Stimulated activated CD4-positive, alpha-beta T cell treated with anti-CD3 and anti-CD28 coated beads, TNF-alpha, amount 100 ng/mL, for 24 hours (primary cell): ENCODE measurements around the gene HACD3.
"Not testable (repeated sequence)": the region's sequence is repeated elsewhere in the genome, so short reads cannot be mapped to it uniquely, and the experiment has no call there.

Experiments
- DNase-seq, 3 experiments: peaks; one replicate each; pipeline ENCODE4 v3.0.0-alpha.2; 2020; ENCODE audit warnings: low read depth in 3 of 3

HACD3 gene

GRCh38 chr15:65549288-65549687 is 19.0 kb downstream of the HACD3 start:
- DNase-seq = not testable (repeated sequence)

GRCh38 chr15:65550681-65551098 is 20.4 kb downstream of the HACD3 start:
- DNase-seq = no peak

DNA sequence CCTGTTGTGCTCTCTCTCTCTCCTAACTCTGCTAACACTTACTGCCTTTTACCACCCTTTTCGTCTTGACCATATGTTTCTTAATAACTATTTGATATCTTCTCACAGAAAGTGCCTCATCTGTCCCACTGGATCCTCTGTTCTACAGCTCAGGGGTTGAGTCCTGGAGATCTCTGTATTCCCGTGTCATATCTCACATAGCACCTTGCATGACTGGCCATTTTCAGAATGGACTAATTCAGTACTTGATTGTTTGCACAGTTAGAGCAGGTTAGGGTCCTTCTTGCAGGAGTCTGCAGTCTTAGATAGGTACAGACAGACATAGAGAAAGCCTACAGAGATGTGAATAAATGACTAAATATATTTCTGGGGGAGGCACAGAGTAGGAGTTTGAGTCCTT is 20.9 kb downstream of the HACD3 start:
- DNase-seq = no peak

- DNase-seq = not testable (repeated sequence)
Observed at GRCh38 chr15:65552851-65553250, 22.6 kb downstream of the HACD3 start.

GRCh38 chr15:65553691-65554090 is 23.4 kb downstream of the HACD3 start:
- DNase-seq = no peak

- no peak for DNase-seq
Observed at GRCh38 chr15:65556622-65557021, 26.4 kb downstream of the HACD3 start.

DNA sequence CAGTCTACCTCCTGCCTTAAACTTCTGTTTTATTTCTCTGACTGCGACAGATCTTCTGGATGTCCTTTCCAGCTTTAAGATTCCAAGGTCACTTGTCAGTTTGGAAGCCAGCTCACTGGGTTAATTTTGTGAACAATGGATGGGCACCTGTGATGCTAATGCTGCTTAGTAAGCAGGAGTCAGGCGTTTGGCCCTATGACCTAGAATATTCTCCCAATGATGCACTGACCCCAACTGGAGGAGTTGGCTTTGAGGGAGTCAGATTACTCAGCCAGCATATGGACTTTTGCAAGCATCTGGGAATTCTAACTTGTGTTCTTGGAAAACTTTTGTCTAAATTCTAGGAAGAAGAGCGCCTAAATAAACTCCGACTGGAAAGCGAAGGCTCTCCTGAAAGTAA is 28.1 kb downstream of the HACD3 start:
- no peak for DNase-seq

- no peak for DNase-seq
Observed at GRCh38 chr15:65558997-65559760, 28.9 kb downstream of the HACD3 start.

- no peak for DNase-seq
Observed at GRCh38 chr15:65559941-65560340, 29.7 kb downstream of the HACD3 start.

- no peak for DNase-seq
Observed at GRCh38 chr15:65561934-65562333, 31.7 kb downstream of the HACD3 start.

- DNase-seq = no peak
Observed at GRCh38 chr15:65569728-65570127, 39.5 kb downstream of the HACD3 start.

DNA sequence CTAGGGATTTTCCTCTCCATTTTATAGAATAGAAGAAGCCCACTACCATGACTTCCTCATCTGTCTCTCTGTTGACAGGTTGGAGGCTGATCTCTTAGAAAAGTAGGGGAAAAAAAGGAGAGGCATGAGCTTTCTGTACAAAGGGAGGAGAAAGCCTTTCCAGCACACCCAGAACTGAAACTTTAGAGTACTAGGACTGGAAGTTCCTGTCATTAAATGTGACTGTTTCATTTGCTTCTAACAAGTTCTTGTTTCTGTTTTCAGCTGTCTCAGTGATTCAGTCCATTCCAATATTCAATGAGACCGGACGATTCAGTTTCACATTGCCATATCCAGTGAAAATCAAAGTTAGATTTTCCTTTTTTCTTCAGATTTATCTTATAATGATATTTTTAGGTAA is 41.7 kb downstream of the HACD3 start:
- DNase-seq = no peak

DNA sequence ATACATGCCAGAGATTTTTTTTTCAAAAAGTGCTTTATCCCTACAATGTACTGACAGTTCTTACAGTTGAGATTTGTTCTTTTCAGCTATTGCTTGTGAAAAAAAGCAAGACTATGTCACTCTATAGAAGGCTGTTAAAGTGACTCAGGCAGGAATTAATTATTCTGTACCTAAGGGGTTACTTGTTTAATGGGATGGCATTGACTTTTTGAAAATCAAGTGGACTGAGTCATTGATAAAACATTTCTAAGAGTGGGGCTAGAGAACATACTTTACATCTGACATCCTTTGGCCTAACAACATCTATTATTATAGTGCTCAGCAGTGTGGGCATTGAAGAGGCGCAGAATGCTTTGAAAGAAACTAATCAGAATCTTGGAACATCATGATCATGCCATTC is 46.4 kb downstream of the HACD3 start:
- DNase-seq = no peak

DNA sequence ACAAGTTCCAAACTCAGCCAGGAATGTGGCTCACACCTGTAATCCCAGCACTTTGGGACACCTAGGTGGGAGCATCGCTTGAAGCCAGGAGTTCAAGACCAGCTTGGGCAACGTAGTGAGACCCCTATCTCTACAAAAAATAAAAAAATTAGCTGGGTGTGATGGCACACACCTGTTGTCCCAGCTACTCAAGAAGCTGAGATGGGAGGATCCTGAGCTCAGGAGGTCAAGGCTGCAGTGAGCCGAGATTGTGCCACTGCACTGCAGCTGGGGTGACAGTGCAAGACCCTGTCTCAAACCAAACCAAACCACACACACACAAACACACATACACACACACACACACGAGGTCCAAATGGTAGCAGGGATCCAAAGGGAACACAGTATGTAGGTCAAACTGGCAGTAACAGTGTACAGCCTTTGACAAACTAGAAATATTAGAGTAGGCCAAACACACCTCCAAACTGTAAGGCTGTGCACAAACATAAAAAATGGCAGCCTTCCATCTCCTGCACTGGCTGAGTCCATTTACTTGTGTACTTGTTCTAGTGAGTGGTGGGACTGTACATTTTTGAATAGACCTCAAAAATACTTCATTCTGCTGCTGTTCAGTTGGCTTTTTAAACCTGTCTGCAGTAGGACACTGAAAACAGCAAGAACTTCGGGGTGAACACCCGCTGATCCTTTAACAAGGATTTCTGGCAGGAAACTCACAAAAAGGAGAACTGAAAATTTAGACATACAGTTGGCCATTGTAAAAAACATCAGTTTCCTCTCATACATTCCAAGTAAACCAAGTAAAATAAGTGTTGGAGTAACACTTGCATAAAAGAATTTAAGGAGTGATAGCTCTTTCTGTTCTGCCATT is 47.1 kb downstream of the HACD3 start:
- no peak for DNase-seq

DNA sequence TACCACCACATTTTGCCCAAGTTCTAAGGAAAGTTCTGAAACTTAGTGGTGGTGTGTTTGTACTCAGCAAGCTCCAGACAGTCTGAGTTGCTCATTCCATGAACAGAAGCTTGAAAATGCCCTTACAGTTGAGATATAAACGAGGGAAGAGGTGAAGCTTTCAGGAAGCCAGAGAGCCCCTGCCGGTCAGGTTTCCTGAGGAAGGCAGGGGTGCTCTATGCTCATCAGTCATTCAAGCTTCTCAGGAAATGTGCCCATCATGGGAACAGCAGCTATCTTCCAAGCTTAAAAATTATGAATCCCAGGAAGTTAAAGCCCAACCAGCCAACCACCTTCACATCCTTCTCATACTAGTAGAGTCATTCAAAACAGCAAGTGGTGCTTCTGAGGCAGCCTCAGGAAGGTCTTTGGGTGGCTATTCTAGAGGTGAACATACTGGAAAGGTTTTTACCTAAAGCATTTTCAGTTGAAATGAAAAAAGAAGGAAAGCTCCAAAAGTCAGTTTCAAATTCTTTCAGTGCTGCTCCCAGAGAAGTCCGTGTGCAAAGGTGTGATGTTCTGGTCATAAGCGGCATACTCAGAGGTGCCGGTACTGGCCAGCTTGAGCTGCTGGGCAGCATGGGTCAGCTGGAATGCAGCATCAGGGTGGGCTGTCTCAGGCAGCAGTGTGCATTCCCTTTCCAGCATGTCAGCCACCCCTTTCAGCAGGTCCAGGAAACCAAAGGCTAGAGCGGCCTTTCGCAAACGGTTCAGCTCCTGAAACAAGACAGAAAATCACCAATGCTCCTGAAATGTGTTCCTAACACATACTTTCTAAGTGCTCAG is 48.9 kb downstream of the HACD3 start:
- DNase-seq = no peak

- DNase-seq = no peak
Observed at GRCh38 chr15:65579762-65580161, 49.5 kb downstream of the HACD3 start.

GRCh38 chr15:65580287-65580686 is 50.0 kb downstream of the HACD3 start:
- DNase-seq = no peak

GRCh38 chr15:65583701-65584100 is 53.4 kb downstream of the HACD3 start:
- DNase-seq = peak in 2 of 3 experiments; percentile 4 to 5

DNA sequence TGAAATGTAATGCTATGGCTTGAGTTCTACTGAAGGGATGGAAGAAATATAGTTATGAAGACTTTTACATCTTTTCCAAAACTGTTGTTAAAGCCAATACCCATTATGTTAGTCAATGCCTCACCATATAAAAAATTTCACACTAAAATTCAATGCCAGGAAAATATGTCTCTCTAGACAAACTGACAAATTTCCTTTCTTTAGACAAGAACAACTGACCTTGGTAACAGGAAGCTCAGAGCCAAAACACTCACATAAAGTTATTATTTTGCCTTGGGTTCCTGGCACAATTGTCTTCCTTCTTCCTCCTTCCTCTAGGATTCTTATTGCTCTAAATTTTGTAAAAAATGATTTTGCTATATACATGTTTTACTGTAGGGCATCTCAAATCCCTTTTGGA is 54.0 kb downstream of the HACD3 start:
- no peak for DNase-seq

GRCh38 chr15:65587094-65587493 is 56.8 kb downstream of the HACD3 start:
- no peak for DNase-seq

GRCh38 chr15:65595960-65596359 is 65.7 kb downstream of the HACD3 start:
- DNase-seq = no peak

GRCh38 chr15:65598468-65598867 is 68.2 kb downstream of the HACD3 start:
- DNase-seq = no peak
